Activated CD8-positive, alpha-beta memory T cell treated with anti-CD3 and anti-CD28 coated beads for 1 hour (primary cell): ENCODE results near the gene CDON.

Source experiments
- DNase-seq, 2 donors: peaks; one replicate each; pipeline ENCODE4 v3.0.0-alpha.2; 2020; ENCODE audit warnings: low read depth in 1 of 2; ENCODE audit errors: extremely low read depth in 1 of 2

The CDON gene

GRCh38 chr11:125945011-125945796, 117.5 kb downstream of the CDON start:
- no peak for DNase-seq

DNA sequence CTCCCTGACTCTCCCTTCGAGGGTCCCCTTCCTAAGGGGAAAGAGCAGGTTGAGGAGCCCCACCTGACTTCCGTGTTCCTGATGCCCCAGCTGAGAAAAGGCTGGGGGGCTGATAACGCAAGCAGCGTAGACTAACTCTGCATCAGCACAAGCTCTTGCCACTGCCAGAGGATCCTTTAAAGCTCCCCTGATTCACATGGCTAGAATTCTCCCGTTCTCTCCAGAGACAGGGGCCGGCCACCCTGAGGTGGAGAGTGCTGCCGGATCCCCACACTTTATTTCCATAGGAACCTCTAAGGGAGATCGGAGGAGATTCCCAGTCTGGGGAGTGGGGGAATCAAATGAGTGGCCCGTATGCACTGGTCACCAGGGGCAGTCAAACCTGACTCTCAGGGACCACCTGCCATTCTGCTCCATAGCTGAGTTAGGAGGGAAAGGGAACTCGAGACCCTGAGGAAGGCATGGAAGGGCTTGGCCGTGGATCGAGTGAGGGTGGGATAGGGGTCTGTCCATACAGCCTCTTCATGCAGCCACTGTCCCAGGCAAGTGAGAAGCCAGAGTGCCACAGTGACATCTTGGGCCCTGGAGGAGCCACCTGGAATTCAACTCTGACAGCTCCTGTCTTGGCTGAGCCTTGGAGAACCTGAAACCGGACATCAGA, 118.2 kb downstream of the CDON start:
- DNase-seq: no peak

DNA sequence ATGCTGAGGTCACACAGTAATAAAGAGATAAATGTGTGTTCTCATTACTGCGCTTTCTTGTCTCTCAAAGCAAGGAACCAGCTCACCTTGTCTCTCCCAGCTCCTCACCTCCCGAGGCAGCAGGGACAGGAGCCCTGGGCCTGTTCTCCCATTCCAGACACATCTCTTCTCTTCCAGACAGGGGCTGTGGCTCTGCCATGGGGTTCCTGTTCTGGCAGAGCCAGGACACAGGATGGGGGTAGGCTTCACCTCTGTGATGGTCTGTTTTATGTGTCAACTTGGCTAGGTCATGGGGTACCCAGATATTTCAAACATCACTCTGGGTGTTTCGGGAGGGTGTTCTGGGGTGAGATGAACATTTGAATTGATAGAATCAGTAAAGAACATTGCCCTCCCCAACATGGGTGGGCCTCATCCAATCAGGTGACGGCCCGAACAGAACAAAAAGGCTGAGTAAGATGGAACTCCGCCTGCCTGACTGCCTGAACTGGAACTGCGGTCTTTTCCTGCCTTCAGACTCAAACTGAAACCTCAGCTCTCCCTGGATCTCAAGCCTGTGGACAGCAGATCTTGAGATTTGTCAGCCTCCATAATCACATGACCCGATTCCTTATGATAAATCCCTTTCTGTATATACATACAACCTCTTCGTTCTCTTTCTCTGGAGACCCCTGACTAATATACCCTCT, 118.9 kb downstream of the CDON start:
- no peak for DNase-seq

DNA sequence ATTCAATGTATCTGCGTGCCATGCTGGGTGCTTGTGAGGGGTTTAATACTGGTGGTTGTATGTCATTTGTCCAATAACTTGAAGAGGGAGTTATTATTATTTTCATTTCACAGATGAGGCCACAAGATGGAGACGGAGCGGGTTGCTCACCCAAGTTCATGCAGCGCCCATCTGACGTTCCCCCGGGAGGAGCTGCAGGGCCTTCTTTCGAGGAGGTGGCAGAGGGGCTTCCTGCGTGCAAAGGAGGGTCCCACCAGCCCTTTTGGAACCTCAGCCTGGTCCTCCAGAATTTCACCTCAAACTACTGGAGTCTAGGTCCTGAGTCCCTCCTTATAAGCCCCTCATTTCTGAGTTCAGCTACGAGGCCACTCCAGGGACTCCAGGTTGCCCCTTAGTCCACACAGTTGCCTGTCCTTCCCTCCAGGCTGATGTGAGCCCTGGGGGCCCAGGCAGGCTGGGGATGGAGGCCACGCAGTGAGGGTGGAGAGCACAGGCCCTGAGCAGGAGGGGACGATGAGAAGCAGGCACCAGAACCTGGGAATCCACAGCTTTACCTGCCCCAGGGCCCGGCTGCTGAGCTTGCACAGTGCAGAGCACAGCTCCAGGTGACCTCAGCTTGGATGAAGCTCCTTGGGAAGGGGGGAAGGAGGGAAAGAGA, 119.8 kb downstream of the CDON start:
- DNase-seq: no peak

DNA sequence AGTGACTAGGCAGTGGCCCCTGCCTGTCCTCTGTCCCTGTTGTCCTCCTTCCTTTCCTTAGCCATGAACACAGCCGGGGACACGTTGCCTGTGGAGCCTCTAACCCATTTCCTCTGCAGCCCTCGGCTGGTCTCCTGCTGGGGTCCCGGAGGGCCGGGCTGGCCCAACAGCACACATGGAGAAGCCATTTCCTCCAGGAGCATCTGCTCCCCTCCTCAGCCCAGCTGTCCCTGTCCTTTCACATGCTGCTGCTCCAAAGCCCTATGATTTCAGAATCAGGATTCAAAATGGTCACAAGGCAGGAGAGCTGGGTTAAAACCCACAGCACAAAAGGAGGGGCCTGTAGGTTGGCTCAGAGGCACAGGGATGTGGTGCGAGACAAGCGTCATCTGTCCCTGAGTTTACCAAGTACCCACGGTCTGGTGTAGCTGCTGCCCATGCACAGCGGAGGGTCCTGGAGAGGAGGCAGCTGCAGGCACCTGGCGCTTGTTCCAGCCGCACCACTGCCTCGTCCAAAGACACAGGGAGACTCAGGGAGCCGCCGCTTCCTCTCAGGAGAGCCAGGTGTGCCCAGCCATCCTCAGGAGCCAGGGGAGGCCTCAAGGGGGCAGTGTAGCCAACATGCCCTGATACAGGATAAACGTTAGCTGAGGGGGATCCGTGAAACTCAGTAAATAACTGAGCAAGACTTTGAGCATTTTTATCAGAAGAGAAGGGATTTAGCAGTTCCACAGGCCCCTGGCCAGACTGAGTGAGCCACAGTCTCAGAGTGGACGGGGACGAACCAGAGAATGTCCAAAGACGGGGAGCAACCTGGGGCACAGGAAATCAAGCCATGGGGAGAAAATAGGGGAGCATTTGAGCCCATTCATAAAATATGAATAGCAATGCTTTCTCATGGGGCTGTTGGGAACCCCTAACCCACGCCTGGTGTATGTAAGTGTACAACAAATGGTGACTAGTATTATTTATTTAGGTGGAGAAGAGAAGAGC, 120.8 kb downstream of the CDON start:
- DNase-seq: peak in 1 of 2 donors; percentile 24

GRCh38 chr11:125941267-125941618, 121.4 kb downstream of the CDON start:
- DNase-seq: no peak

GRCh38 chr11:125940145-125940544, 122.5 kb downstream of the CDON start:
- no peak for DNase-seq

GRCh38 chr11:125939081-125939521, 123.6 kb downstream of the CDON start:
- no peak for DNase-seq

DNA sequence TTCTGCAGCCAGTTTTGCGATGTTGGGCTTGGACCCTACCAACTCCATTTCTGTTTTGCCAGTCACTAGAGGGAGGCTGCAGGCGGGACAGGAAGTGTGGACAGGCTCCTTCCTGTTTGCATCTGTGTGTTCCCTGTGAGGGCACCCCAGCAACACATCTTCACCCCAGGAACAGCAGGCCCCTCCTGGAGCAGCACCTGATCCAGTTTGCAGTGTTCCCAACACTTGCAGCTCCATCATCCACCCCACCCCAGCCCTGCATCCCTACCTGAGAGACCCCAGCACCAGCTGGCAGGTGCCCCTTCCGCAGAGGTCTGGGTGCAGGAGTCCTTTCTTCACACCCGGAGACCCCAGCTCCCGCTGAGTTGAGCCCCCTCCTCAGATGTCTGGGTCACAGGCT, 124.2 kb downstream of the CDON start:
- no peak for DNase-seq

DNA sequence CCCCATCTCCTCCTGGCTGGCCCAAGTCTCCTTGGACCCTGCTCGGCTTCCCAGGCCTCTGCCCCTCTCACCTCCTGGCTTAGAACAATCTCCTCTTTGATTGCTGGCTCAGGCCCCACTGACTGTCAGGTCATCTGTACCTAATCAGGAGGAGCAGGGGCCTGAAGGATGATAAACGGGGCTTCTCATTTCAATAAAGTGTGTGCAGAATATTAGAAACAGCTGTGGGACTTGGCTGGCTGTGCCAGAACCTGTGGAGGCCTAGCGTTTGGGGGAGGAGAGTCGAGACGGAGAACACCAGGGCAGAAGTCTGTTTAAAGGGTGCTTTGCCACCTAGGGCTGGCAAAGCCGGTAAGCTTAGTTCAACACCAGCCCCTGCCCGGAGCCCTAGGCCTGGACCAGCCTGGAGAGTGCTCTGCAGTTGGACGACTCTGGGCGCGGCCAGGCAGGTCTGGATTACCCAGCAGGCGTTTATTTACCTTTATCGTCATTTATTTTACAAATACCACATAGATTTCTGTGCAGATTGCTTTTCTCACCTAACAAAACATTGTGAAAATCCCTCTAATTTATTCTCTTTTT, 127.0 kb downstream of the CDON start:
- DNase-seq: no peak

- no peak for DNase-seq
These were observed 127.6 kb downstream of the CDON start for GRCh38 chr11:125935056-125935455.

- no peak for DNase-seq
These were observed 128.2 kb downstream of the CDON start for GRCh38 chr11:125934473-125934872.

GRCh38 chr11:125933030-125933813, 129.4 kb downstream of the CDON start:
- no peak for DNase-seq

DNA sequence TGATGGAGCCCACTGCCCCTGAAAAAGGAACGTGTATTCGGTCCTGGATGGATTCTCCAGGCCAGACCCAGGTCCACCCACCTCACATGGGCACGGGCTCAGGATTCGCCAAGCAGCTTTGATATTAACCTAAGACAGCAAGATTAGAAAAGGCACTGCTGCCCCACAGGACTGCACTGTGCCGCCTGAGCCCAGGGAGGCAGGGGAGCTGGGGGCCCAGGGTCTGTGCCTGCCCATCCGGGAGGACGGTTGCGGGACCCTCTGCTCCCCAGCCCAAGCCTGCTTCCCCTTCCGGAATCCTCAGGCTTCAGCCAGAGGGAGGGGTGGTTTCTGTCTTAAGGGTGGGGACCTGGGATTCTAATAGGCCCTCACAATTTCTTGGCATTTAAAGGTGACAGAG, 130.4 kb downstream of the CDON start:
- no peak for DNase-seq

DNA sequence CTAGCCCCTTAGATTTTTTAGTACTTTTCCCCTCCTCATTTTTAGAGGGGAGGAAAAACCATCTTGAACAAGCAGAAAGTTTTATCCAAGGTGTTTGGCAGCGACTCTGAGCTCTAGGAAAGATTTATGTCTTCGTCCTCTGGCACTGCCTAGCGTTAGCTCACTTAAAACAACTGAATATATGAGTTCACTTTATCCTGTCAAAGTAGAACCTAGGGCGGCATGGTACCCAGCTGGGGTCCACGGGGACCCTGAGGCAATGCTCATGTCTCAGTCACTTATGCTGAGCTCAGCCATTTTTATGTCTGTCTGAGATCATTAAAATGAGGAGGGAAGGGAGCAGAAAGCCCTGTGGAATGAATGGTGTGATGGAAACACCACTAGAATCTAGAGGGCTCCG, 131.0 kb downstream of the CDON start:
- DNase-seq: no peak

DNA sequence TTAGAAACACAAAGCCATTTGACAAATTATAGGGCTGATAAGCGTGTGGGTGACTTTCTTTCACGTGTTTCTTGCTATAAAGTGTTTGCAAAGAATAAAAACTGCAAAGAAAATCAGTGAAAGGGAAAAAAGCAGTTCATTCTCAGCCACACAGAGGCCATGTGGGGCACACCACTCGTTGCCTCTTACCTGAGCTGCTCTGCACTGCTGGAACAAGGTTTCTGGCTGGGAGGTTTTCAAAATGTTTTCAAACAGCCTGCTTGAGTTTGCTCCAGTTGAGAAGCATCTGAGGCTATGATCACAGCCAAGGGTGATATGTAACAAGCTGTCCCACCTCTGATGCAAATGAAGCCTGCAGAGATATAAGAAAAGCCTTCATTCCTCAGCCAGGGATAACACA, 131.6 kb downstream of the CDON start:
- no peak for DNase-seq

DNA sequence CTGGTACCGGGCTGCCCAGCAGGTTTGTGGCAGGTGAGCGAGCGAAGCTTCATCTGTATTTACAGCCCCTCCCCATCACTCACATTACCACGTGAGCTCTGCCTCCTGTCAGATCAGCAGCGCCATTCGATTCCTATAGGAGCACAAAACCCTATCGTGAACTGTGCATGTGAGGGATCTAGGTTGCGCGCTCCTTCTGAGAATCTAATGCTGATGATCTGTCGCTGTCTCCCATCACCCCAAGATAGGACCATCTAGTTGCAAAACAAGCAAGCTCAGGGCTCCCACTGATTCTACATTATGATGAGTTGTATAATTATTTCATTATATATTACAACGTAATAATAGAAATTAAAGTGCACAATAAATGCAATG, 132.6 kb downstream of the CDON start:
- no peak for DNase-seq

DNA sequence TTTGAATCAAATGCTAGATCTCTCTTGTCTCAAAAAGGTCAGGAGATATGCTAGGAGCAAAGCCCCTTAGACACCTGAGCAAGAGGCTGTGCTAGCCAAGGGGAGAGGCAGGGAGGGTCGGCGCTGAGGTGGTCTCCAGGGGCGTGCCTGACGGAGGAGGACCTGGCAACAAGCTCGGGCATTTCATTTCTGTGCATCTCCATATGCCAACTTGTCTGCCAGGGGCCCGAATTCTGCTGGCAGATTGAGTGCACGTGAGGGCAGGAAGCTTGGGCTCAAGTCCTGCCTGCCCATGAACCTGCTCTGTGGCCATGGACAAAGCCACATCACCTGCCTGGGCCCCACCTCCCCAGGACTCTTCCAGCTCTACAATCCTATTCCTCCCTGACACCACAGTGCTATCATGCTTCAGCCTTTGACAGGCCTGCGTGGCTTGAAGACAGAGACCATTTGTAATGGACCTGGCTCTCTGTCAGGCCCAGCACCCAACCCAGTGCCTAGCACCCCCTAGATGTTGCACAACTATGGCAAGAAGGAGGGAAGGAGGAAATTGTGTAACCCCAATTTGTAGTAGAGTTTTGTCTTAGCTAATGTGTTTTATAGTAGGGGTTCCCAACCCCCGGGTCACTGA, 133.1 kb downstream of the CDON start:
- no peak for DNase-seq

DNA sequence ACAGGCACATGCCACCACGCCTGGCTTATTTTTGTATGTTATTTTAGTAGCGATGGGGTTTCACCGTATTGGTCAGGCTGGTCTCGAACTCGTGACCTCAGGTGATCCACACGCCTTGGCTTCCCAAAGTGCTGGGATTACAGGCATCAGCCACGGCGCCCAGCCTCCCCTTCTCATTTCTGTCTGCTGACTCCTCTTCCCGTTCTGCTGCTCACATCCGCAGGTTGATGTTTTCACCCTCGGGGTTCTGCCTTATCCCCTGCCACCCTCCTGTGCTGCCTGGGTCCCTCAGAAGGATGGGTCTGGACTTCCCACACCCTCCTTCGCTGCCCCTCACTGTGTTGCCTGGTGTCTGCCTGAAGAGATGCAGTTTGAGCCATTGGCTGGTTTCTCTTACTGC, 136.0 kb downstream of the CDON start:
- DNase-seq: no peak
